Right forelimb (tissue), 1 donor: Measurements from ENCODE around the gene MAB21L2.

ENCODE experiments used
- DNase-seq: peaks from one replicate; pipeline ENCODE4 v3.0.0-alpha.2; 2018

Gene MAB21L2

DNA sequence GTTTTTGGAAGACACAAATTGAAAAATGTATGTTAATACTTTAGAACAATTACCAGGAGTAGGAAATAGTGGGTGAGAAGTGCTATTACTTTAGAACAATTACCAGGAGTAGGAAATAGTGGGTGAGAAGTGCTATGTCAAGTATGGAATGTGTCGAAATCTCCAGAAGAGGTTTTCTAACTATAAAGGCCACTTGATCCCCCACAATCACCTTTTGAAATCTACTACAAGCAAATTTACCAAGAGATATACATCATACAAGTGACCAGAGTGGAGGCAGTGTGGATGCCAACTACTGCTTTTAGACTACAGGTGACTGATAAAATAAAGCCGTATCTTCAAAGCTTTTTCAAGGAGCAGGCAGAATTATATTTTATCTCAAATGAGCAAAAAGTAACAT lies 43.1 kb downstream of the MAB21L2 start:
- DNase-seq, result no peak

DNA sequence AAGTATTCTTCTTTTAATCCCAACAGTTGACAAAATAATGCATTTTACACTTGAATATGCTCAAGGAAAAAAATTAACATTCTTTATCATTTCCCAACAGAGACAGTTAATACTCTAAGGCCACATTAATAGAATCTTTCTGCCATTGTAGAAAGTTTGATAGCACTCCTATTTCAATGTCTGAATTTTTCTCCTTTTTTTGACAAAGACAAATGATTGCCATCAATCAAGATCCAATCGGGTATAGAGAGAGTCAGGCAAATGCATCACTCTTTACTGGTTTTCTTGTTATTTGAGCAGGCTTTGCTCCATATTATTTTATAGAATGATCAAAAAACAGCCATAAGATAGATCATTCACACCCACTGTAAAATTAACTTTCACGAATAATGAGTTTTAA lies 46.1 kb downstream of the MAB21L2 start:
- no peak for DNase-seq

DNA sequence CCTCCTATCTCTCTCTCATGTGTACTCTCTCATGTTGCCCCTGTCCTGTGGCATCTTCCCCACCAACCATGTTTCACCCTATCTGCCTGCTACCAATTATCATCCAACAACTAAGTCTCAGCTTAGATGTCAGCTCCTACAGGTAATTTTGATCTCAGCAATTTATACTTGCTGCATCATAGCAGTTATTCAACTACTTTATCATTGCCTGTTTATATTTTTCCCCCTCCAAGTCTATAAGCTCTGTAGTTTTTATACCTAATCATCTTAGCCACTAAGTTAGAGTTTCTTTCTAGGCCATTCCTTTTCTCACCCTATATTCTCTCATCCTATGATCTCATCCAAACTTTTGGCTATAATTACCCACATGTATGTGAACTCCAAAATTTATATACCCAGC lies 50.7 kb downstream of the MAB21L2 start:
- no peak for DNase-seq
